Measurements from ENCODE around the gene METRN.

METRN gene

DNA sequence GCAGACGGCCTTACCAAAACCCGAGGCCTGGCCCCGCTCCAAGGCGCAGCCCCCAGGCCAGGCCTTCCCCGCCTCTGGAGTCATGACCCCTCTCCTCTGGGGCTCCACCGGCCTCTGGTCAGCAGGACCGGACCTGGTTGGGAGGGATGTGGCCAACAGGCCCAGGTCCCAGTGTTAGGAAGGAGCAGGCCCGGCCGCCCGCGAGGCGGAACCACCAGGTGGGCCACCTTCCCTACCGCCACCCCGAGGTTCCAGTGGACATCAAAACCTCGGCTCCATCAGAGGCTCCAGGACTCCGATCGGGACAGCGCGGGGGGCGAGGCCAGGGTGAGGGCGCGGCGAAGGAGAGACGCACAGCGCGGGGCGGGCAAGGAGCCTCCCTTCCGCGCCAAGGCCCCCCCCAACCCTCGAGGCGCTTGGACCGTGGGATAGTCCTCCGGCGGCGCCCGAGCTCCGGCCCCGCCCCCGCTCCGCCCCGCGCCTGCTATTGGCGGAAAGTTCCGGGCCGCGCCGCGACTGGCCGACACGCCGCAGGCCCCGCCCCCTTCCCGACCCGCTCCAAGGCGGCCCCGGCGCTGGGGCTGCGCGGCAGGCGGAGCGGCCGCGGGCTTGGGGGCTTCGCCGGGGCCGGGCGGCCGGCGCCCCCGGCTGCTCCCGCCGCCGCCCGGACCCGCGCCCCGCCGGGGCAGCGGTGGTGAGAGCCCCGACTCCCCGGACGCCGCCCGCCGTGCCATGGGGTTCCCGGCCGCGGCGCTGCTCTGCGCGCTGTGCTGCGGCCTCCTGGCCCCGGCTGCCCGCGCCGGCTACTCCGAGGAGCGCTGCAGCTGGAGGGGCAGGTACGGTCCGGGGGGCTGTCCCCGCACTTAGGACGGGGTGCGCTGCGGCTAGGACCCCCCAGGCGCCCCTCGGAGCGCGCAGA, at the start of gene METRN:
METRN (plus strand) TSS at position 561 of the 919 bp plus-strand sequence; CDS start at position 733, 172 bp downstream.
- peak; percentile 87 to 89 for DNase-seq

DNA sequence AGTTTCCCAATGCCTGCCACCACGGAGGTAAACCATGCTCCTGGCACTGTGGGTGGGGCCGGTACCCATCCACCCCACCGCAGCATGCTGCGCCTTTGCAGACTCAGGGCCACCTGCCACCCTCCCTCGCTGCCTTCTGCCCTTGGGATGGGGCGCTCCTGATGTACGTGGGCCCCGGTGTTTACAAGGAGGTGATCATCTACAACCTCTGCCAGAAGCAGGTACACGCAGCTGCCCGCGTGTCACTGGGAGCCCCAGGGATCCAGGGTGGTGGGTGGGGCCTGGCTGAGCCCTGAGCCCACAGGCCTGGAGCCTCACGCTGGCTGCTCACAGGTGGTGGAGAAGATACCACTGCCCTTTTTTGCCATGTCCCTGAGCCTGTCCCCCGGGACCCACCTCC, 48.3 kb upstream of the METRN start:
- DNase-seq: no peak

DNA sequence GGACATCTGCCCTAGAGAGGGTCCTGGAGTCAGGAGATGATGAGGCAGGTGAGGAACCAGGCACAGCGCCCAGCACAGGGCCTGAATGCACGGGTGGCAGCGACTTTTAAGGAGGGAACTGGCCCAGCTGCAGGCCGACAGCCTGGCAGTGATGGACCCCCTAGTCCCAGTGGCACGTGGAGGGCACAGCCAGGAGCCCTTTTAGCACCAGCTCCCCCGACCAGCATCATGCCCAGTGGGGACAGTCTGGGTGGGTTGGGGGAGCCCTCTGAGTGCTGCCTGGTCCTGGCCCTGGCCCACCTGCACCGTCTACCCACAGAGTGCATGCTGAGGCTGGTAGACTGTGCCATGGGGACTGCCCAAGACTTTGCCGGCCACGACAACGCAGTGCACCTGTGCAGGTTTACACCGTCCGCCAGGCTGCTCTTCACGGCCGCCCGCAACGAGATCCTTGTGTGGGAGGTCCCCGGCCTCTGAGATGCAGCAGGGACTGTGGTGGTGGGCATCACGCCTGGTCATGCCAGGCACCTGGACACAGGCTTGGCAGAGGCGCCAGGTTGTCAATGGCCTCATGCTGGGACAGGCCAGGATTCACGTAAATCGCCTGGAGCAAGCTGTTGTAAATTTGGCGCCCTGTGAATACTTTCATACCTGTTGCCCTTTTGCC, 47.7 kb upstream of the METRN start:
- no peak for DNase-seq

GRCh38 chr16:667780-668518, 47.0 kb upstream of the METRN start, which contains the start of gene RHOT2:
RHOT2 (plus strand) TSS chr16:668132; CDS start chr16:668200, 68 bp downstream.
- peak; percentile 93 to 94 for DNase-seq

- no peak for DNase-seq
Observed at GRCh38 chr16:668519-669171, 46.3 kb upstream of the METRN start.

DNA sequence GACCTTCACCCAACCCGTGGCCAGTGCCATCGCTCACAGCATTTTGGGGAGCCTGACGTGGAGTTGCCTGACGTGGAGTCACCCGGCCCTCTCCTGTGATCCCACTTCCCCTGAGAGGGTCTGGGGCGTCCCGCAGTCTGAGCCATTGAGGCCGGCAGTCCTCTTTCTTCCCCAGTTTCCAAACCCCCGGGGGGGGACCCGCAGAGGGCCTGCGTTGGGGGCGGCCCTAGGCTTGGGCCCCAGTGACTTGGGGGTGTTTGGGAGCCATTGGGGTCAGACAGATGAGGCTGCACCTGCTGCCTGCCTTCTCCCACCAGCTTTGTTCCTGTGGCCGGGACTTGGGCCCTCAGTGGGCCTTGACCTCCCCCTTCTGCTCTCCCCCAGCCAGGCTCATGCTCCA, 45.3 kb upstream of the METRN start:
- DNase-seq: no peak

DNA sequence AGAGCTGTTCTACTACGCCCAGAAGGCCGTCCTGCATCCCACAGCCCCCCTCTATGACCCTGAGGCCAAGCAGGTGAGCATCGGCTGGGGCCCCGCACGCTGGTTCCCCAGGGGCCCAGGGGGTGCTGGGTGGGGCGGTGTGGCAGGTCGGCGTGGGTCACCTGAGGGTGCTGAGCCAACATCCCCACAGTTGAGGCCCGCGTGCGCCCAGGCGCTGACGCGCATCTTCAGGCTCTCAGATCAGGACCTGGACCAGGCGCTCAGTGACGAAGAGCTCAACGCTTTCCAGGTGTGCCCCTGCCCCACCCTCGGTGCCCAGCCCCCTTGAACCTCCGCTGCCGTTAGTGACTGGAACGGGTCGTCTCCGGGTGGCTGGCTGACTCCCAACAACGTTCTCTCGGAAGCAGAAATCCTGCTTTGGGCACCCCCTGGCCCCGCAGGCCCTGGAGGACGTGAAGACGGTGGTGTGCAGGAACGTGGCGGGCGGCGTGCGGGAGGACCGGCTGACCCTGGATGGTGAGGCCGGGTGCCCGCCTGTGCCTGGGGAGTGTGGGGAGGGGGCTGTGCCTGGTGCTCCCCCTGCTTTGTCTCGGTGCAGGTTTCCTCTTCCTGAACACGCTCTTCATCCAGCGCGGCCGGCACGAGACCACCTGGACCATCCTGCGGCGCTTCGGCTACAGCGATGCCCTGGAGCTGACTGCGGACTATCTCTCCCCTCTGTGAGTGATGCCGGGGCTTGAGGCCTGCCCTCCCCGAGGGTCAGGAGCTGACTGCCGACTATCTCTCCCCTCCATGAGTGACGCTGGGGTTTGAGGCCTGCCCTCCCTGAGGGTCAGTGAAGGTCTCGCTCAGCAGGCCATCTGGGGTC, 44.2 kb upstream of the METRN start:
- DNase-seq: no peak

- DNase-seq: no peak
Observed at GRCh38 chr16:671353-672131, 43.4 kb upstream of the METRN start.

DNA sequence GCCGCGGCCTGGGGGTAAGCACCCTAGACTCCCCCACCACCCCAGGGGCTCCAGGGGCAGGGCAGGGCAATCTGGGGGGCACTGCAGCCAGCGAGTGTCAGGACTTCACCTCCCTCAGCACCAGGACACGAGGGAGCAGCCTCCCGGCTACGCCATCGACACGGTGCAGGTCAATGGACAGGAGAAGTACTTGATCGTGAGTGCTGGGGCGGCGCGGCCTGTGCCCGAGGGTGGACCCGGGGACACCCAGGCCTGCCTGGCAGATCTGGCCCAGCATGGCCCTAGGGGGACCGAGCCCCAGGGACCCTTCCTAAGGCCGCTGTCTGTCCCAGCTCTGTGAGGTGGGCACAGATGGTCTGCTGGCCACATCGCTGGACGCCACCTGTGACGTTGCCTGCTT, 42.5 kb upstream of the METRN start:
- no peak for DNase-seq

- DNase-seq: no peak
Observed at GRCh38 chr16:672851-673250, 42.1 kb upstream of the METRN start.

DNA sequence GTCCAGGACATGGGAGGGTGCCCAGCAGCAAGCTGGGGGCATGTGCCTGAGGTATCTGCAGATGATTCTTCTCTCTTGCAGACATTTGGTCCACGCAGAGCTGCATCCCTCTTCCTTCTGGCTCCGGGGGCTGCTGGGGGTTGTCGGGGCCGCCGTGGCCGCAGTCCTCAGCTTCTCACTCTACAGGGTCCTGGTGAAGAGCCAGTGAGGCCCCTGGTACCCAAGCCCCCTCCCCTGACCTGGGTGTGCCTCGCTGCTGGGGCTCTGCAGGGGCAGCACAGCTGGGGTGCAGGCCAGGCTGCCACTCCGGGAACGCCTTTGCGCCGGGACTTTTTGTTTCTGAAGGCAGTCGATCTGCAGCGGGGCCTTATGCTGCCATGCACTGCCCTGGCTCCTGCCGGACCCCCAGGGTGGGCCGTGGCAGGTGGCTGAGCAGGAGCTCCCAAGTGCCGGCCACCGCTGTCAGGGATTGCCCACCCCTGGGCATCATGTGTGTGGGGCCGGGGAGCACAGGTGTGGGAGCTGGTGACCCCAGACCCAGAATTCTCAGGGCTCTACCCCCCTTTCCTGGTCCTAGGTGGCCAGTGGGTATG, 41.4 kb upstream of the METRN start:
- DNase-seq: no peak

DNA sequence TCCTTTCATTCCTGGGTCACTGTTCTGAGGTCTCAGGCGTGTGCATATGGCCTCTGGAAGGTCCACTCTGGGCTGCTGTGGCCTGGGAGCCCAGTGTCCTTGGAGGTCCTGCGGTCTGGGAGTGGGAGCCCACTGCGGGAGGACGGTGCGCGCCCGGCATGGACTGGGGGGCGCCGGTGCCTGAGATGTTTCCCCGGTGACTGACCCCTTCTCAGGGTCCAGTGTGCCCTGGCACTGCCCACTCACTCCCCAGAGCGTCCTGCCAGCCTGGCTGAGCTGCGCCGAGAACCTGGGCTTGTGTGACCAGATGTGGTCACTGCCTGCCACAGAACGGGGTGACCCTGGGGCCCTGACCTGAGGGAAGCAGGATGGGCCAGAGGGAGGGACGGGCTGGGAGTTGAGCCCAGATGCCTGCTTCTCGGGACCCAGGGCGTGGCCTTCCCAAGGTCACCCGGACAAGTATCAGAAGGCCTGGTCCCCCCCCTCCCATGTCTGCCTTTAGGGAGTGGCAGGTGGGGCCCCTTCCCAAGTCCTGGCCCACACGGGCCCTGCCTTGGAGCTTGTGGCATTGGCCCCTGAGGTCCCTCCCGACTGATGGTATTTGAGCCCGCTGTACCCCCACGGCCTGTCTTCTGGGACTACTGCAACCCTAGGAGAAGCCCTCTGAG, 40.6 kb upstream of the METRN start:
- DNase-seq: no peak

- DNase-seq: no peak
Observed at GRCh38 chr16:674968-675883, 39.7 kb upstream of the METRN start, which contains the start of gene RHBDL1. RHBDL1 (plus strand) TSS chr16:675671; CDS start chr16:675791, 120 bp downstream.

DNA sequence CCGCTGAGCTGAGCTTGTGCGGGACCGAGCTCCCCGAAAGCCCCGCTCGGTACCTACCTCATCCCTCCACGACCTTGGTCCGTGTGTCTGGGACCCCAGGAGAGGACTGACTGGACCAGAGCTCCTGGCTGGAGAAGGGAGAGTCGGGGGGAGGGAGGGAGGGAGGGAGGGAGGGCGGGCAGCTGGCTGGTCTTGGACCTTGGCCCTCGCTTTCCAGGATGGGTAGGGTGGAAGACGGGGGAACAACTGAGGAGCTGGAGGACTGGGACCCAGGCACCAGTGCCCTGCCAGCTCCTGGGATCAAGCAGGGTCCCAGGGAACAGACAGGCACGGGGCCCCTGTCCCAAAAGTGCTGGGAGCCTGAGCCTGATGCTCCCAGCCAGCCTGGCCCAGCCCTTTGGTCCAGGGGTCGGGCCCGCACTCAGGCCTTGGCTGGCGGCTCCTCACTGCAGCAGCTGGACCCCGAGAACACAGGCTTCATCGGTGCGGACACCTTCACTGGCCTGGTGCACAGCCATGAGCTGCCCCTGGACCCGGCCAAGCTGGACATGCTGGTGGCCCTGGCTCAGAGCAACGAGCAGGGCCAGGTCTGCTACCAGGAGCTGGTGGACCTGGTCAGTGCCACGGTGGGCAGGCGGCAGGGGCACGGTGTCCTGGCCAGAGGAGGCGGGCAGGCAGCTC, 38.9 kb upstream of the METRN start:
- no peak for DNase-seq

GRCh38 chr16:676565-676902, 38.4 kb upstream of the METRN start:
- DNase-seq: no peak

DNA sequence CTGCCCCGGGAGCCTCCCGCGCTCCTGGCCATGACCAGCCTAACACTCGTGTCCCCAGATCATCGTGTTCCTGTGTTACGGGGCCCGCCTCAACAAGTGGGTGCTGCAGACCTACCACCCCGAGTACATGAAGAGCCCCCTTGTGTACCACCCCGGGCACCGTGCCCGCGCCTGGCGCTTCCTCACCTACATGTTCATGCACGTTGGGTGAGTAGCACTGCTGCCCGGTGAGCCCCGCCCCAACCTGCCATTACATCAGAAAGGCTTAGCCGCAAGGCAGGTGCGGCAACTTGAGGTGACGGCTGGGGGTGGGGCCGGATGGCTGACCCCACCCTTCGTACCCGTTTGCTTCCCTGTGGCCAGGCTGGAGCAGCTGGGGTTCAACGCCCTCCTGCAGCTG, 38.0 kb upstream of the METRN start:
- peak; percentile 34 to 53 for DNase-seq

GRCh38 chr16:677316-678190, 37.4 kb upstream of the METRN start:
- DNase-seq: no peak
